Neural progenitor cell (in vitro differentiated cells): Measurements from ENCODE around the gene RMND5A. TPM values are rescaled to one million over a fixed set of nuclear protein-coding genes. Genes with fewer than 3 reads are reported as not detected.
A peak's percentile ranks its signal among the peaks of the same experiment; 100 is the strongest.
"Not testable (repeated sequence)": the region's sequence is repeated elsewhere in the genome, so short reads cannot be mapped to it uniquely, and the experiment has no call there.

Source experiments
- DNase-seq: peaks from one replicate; pipeline ENCODE4 v3.0.0-alpha.2; 2016; ENCODE audit warnings: low spot score
- H2AFZ ChIP-seq: fragments of 200-600 bp; sonication (generic); replicated peaks from 2 replicates; pipeline ENCODE4 v1.6.1; 2016; ENCODE audit warnings: antibody characterized with exemption
- H3F3A ChIP-seq: fragments of 200-600 bp; sonication (generic); 2 replicates; pipeline ENCODE4 v1.6.1; 2016; ENCODE audit warnings: antibody characterized with exemption, low read depth
- H3K27ac ChIP-seq: fragments of 200-600 bp; sonication (generic); 2 replicates; pipeline ENCODE4 v1.5.1; 2016; ENCODE audit warnings: mild to moderate bottlenecking
- H3K27me3 ChIP-seq: fragments of 200-600 bp; sonication (generic); 2 replicates; pipeline ENCODE4 v1.6.1; 2016; ENCODE audit warnings: mild to moderate bottlenecking, moderate library complexity
- H3K36me3 ChIP-seq: fragments of 200-600 bp; sonication (generic); 2 replicates; pipeline ENCODE4 v1.5.1; 2016
- H3K4me1 ChIP-seq: fragments of 200-600 bp; sonication (generic); 2 replicates; pipeline ENCODE4 v1.6.1; 2016; ENCODE audit warnings: mixed run types
- H3K4me2 ChIP-seq: fragments of 200-600 bp; sonication (generic); 2 replicates; pipeline ENCODE4 v1.6.1; 2016
- H3K4me3 ChIP-seq: fragments of 200-600 bp; sonication (generic); 2 replicates; pipeline ENCODE4 v1.5.1; 2016
- H3K79me2 ChIP-seq: fragments of 200-600 bp; sonication (generic); 2 replicates; pipeline ENCODE4 v1.6.1; 2016; ENCODE audit warnings: low read depth
- H3K9ac ChIP-seq: fragments of 200-600 bp; sonication (generic); 2 replicates; pipeline ENCODE4 v1.6.1; 2016
- H3K9me3 ChIP-seq: fragments of 200-600 bp; sonication (generic); 2 replicates; pipeline ENCODE4 v1.5.1; 2016; ENCODE audit warnings: low read depth
- H4K20me1 ChIP-seq: fragments of 200-600 bp; sonication (generic); 2 replicates; pipeline ENCODE4 v1.6.1; 2016; ENCODE audit warnings: low read depth
- H3K27ac Mint-ChIP-seq: 3 replicates; pipeline ENCODE4 v1.8.0; 2021; ENCODE audit warnings: mixed read lengths
- H3K27me3 Mint-ChIP-seq: 2 replicates; pipeline ENCODE4 v1.8.0; 2022; ENCODE audit warnings: low read depth, mild to moderate bottlenecking, inconsistent platforms, moderate library complexity, mixed read lengths; ENCODE audit not compliant: insufficient read depth
- H3K36me3 Mint-ChIP-seq: 3 replicates; pipeline ENCODE4 v1.8.0; 2021; ENCODE audit warnings: mixed read lengths
- H3K4me1 Mint-ChIP-seq: 3 replicates; pipeline ENCODE4 v1.8.0; 2021; ENCODE audit warnings: mixed read lengths
- H3K4me3 Mint-ChIP-seq: 3 replicates; pipeline ENCODE4 v1.8.0; 2021; ENCODE audit warnings: mild to moderate bottlenecking, moderate library complexity, mixed read lengths
- H3K9me3 Mint-ChIP-seq: 3 replicates; pipeline ENCODE4 v1.8.0; 2020; ENCODE audit warnings: mixed read lengths
- EZH2 ChIP-seq: fragments of 200-600 bp; sonication (generic); IDR thresholded peaks from 2 replicates; pipeline ENCODE4 v1.6.1; 2017; ENCODE audit warnings: antibody characterized with exemption, mild to moderate bottlenecking, moderate library complexity
- EZH2phosphoT487 ChIP-seq: fragments of 200-600 bp; sonication (generic); IDR thresholded peaks from 2 replicates; pipeline ENCODE4 v1.6.1; 2017; ENCODE audit warnings: antibody characterized with exemption
- total RNA-seq: library from RNA; depleted of rRNA; stranded (reverse); fragments of >200 nt; gene quantifications from 2 replicates; pipeline ENCODE4 v1.2.3, GENCODE V29; 2015; ENCODE audit warnings: low replicate concordance
- TF ChIP-seq, protein P1 (sequence below): fragments of 200-600 bp; sonication (generic); IDR thresholded peaks from 2 replicates; pipeline ENCODE4 v1.5.1; 2017; ENCODE audit warnings: antibody characterized with exemption, mild to moderate bottlenecking

RMND5A gene, protein sequence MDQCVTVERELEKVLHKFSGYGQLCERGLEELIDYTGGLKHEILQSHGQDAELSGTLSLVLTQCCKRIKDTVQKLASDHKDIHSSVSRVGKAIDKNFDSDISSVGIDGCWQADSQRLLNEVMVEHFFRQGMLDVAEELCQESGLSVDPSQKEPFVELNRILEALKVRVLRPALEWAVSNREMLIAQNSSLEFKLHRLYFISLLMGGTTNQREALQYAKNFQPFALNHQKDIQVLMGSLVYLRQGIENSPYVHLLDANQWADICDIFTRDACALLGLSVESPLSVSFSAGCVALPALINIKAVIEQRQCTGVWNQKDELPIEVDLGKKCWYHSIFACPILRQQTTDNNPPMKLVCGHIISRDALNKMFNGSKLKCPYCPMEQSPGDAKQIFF
- total RNA-seq = 74.5 and 107 TPM in 2 replicates

DNA sequence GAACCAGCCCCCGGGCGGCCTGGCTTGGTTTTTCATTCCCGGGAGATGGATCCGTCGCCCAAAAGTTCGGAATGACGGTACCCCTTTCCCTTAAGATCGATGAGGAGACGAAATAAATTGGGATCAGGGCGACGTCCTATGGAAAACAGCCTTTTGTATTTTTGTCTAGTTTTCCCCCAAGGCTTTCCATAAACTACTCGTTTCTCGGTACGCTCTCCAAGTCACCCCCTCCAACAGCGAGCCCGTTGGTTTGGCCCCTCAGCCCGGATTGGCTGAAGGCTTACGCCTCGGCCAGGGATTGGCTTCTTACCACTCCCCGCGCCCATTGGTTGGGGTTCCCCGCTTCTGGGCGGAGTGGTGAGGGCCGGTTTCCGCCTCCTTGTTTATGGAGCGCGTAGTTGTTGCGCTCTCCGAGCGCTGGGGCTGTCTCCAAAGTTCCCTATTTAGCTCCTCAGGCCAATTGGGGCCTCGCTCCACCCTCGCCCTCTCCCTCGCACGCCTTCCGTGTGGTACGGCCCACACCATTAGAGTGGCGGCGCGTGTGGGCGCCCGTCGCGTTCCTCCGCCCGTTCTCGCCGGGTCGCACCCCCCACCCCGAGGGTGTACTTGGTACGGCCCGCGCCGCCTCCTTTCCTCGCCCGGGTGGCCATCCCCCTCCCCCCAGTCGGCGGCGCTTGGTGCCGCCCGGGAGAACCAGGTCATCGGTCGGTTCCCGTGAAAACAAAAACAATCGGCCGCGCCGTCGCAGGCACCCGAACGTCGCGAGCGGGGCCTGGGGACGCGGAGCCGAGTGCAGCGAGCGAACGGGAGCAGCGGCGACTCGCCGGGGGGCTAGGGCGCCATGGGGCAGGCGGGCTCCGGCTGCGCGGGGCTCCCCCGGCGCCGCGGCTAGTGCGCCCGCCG, at the start of gene RMND5A:
Gene RMND5A, plus strand, starts transcription at position 655 of the 903 bp plus-strand sequence. CDS start 377 bp downstream, outside the sequence.
- DNase-seq = peak; percentile 91
- not testable (repeated sequence) for H3K27me3 ChIP-seq, H3F3A ChIP-seq, H4K20me1 ChIP-seq, H3K36me3 Mint-ChIP-seq, H3K9me3 ChIP-seq, H3K4me1 ChIP-seq, H3K27ac Mint-ChIP-seq, H2AFZ ChIP-seq, H3K27me3 Mint-ChIP-seq, H3K9me3 Mint-ChIP-seq, H3K36me3 ChIP-seq, H3K4me1 Mint-ChIP-seq
- H3K9ac ChIP-seq = peak within 1 kb of the TSS; percentile 64
- H3K4me3 ChIP-seq = peak within 1 kb of the TSS; percentile 80
- peaks cover 15% of the 10 kb centered on the region for H3K79me2 ChIP-seq
- peak within 1 kb of the TSS; percentile 94 for H3K27ac ChIP-seq
- peak within 1 kb of the TSS; percentile 84 for H3K4me3 Mint-ChIP-seq
- peak within 1 kb of the TSS; percentile 86 for H3K4me2 ChIP-seq

DNA sequence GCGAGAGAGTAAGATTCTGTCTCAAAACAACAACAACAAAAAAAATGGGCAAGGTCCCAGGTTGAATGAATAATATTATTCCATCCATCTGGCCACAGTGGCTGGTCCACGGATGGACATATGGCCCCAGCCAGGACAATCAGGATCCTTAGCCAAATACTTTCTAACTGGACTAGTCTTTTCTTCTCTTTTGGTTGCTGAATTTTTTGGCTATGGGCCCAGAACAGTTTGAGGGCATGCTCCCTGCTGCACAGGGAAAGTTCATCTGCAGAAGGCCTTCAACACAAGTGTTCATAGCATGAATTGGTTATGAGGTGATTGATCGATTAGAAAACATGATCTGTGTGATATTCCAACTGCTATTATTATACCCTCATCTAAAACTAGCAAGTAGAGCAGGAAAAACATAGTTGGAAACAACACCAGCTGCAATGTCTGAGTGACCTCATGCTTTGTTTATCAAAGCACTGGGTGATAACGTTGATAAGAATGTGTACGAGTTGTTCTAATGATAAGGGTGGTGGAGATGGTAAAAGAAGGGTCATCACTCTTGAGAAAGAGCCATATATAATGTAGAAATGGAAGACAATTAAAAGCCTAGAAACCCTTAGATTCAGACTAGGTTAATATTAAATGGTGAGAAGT, 48.6 kb upstream of the RMND5A start:
- Mint-ChIP-seq H3K27ac (no peak overlapping the region), H3K36me3 (peaks cover 1% of the 10 kb centered on the region), H3K9me3 (peaks cover 14% of the 10 kb centered on the region), H3K27me3 (no peaks in the 10 kb centered on the region), H3K4me3 (no peak overlapping the region), H3K4me1 (no peaks in the 10 kb centered on the region)
- Histone ChIP-seq H3K27me3 (no peaks in the 10 kb centered on the region), H4K20me1 (no peaks in the 10 kb centered on the region), H3K27ac (no peak overlapping the region), H3F3A (no peaks in the 10 kb centered on the region), H3K4me2 (no peak overlapping the region), H2AFZ (no peak overlapping the region), H3K4me3 (no peak overlapping the region), H3K79me2 (no peaks in the 10 kb centered on the region), H3K9ac (no peak overlapping the region), H3K36me3 (no peaks in the 10 kb centered on the region), H3K9me3 (no peaks in the 10 kb centered on the region), H3K4me1 (no peaks in the 10 kb centered on the region)
- DNase-seq = no peak
- TF ChIP-seq, protein P1, sequence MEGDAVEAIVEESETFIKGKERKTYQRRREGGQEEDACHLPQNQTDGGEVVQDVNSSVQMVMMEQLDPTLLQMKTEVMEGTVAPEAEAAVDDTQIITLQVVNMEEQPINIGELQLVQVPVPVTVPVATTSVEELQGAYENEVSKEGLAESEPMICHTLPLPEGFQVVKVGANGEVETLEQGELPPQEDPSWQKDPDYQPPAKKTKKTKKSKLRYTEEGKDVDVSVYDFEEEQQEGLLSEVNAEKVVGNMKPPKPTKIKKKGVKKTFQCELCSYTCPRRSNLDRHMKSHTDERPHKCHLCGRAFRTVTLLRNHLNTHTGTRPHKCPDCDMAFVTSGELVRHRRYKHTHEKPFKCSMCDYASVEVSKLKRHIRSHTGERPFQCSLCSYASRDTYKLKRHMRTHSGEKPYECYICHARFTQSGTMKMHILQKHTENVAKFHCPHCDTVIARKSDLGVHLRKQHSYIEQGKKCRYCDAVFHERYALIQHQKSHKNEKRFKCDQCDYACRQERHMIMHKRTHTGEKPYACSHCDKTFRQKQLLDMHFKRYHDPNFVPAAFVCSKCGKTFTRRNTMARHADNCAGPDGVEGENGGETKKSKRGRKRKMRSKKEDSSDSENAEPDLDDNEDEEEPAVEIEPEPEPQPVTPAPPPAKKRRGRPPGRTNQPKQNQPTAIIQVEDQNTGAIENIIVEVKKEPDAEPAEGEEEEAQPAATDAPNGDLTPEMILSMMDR = no peak
- no peak for TF ChIP-seq EZH2
- TF ChIP-seq EZH2phosphoT487 = no peak

DNA sequence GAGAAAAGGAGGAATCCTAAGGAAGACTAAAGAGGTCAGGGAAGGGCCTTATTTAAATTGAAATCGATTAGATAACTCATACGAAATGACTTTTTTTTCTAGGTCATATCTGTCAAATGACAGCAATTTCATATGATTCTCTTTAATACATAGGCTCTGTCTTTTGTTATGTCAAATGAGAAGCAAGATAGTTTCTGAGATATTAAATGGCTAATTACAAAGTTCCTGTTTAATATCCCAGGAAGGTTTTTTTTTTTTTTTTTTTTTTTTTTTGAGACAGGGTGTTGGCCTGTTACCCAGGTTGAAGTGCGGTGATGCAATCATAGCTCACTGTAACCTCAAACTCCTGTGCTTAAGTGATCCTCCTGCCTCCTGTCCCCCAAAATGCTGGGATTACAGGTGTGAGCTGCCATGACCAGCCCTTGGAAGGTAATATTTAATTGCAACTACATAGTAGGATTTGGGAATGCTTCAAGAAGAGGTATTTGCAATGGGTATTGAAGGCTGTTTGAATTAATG, 48.0 kb upstream of the RMND5A start:
- Mint-ChIP-seq H3K27ac (no peak overlapping the region), H3K27me3 (no peaks in the 10 kb centered on the region), H3K4me1 (no peaks in the 10 kb centered on the region), H3K36me3 (peaks cover 1% of the 10 kb centered on the region), H3K4me3 (no peak overlapping the region), H3K9me3 (peaks cover 14% of the 10 kb centered on the region)
- Histone ChIP-seq H3K9me3 (no peaks in the 10 kb centered on the region), H3K4me3 (no peak overlapping the region), H3K4me2 (no peak overlapping the region), H3K79me2 (no peaks in the 10 kb centered on the region), H3F3A (no peaks in the 10 kb centered on the region), H3K36me3 (no peaks in the 10 kb centered on the region), H3K4me1 (no peaks in the 10 kb centered on the region), H3K9ac (no peak overlapping the region), H3K27ac (no peak overlapping the region), H2AFZ (no peak overlapping the region), H4K20me1 (no peaks in the 10 kb centered on the region), H3K27me3 (no peaks in the 10 kb centered on the region)
- DNase-seq = no peak
- TF ChIP-seq EZH2phosphoT487 = no peak
- TF ChIP-seq, protein P1 = no peak
- no peak for TF ChIP-seq EZH2
